Central memory CD8-positive, alpha-beta T cell (primary cell): ENCODE results near the gene NAGLU.
A peak's percentile ranks its signal among the peaks of the same experiment; 100 is the strongest.

Source experiments
- ATAC-seq: fragments of 150-1000 bp; cut with Tn5 transposase; replicated peaks from 2 replicates; pipeline ENCODE4 v1.10.0; 2022; ENCODE audit warnings: mild to moderate bottlenecking, moderate FRiP score, moderate number of reproducible peaks; ENCODE audit not compliant: poor library complexity, severe bottlenecking; ENCODE audit errors: extremely low read depth
- DNase-seq, 2 donors: peaks; one replicate each; pipeline ENCODE4 v3.0.0; 2021; ENCODE audit warnings: low spot score in 2 of 2
- H3K27ac Mint-ChIP-seq: one replicate; pipeline ENCODE4 v1.8.0; 2022; ENCODE audit warnings: low read depth, mild to moderate bottlenecking, moderate library complexity, mixed read lengths
- H3K27me3 Mint-ChIP-seq: one replicate; pipeline ENCODE4 v1.8.0; 2022; ENCODE audit warnings: mixed read lengths
- H3K36me3 Mint-ChIP-seq: one replicate; pipeline ENCODE4 v1.8.0; 2022; ENCODE audit warnings: mild to moderate bottlenecking, moderate library complexity, mixed read lengths; ENCODE audit not compliant: insufficient read depth
- H3K4me1 Mint-ChIP-seq: one replicate; pipeline ENCODE4 v1.8.0; 2022; ENCODE audit warnings: mixed read lengths
- H3K4me3 Mint-ChIP-seq: one replicate; pipeline ENCODE4 v1.8.0; 2022; ENCODE audit warnings: mild to moderate bottlenecking, moderate library complexity, mixed read lengths
- H3K9me3 Mint-ChIP-seq: one replicate; pipeline ENCODE4 v1.8.0; 2022; ENCODE audit warnings: mixed read lengths

The NAGLU gene

GRCh38 chr17:42578282-42578869 lies 42.3 kb downstream of the NAGLU start:
- peaks cover 48% of the 10 kb centered on the region for H3K36me3 Mint-ChIP-seq
- H3K4me1 Mint-ChIP-seq, result peaks cover 39% of the 10 kb centered on the region
- peak; percentile 64 for ATAC-seq
- H3K4me3 Mint-ChIP-seq, result peak overlapping the region; percentile 89
- H3K9me3 Mint-ChIP-seq, result no peaks in the 10 kb centered on the region
- no peaks in the 10 kb centered on the region for H3K27me3 Mint-ChIP-seq
- peak overlapping the region; percentile 84 for H3K27ac Mint-ChIP-seq
- DNase-seq, result peak; percentile 52 to 54

- Mint-ChIP-seq H3K4me1 (peaks cover 33% of the 10 kb centered on the region), H3K36me3 (peaks cover 56% of the 10 kb centered on the region), H3K4me3 (no peak overlapping the region), H3K9me3 (no peaks in the 10 kb centered on the region), H3K27me3 (no peaks in the 10 kb centered on the region), H3K27ac (no peak overlapping the region)
- DNase-seq (no peak), ATAC-seq (no peak)
These were observed 43.9 kb downstream of the NAGLU start for GRCh38 chr17:42579794-42580551.

GRCh38 chr17:42581744-42582270 lies 45.8 kb downstream of the NAGLU start:
- Mint-ChIP-seq H3K36me3 (peaks cover 67% of the 10 kb centered on the region), H3K27me3 (no peaks in the 10 kb centered on the region), H3K9me3 (no peaks in the 10 kb centered on the region), H3K4me3 (no peak overlapping the region), H3K27ac (no peak overlapping the region), H3K4me1 (peaks cover 22% of the 10 kb centered on the region)
- ATAC-seq, result no peak
- DNase-seq, result no peak

- no peak for DNase-seq
- Mint-ChIP-seq H3K4me1 (peaks cover 8% of the 10 kb centered on the region), H3K9me3 (no peaks in the 10 kb centered on the region), H3K27me3 (no peaks in the 10 kb centered on the region), H3K27ac (no peak overlapping the region), H3K36me3 (peaks cover 82% of the 10 kb centered on the region), H3K4me3 (no peak overlapping the region)
- no peak for ATAC-seq
These were observed 48.8 kb downstream of the NAGLU start for GRCh38 chr17:42584880-42585279.

DNA sequence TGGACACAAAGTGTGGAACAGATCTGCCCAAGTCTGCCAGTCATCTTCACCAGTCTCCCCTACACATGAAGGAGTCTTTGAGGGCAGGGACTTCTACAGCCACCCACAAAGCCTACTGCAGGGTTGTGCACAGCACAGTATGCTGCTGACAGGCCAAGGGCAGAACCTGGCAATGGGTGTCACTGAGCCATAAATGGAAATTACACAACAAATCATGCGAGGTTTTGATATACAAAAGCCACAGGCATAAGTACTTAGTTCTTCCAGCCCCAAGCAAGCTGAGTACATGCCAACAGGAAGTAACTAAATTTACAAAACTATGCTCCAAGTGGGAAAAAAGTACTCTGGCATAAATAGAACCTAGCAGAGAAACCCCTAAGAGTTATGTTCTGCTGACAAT lies 49.3 kb downstream of the NAGLU start:
- no peak for DNase-seq
- Mint-ChIP-seq H3K27ac (no peak overlapping the region), H3K9me3 (no peaks in the 10 kb centered on the region), H3K27me3 (no peaks in the 10 kb centered on the region), H3K36me3 (peaks cover 82% of the 10 kb centered on the region), H3K4me1 (peaks cover 8% of the 10 kb centered on the region), H3K4me3 (no peak overlapping the region)
- no peak for ATAC-seq

GRCh38 chr17:42586514-42587230 lies 50.6 kb downstream of the NAGLU start:
- ATAC-seq (no peak), DNase-seq (no peak)
- Mint-ChIP-seq H3K27ac (peak overlapping the region; percentile 77), H3K9me3 (no peaks in the 10 kb centered on the region), H3K27me3 (no peaks in the 10 kb centered on the region), H3K4me3 (no peak overlapping the region), H3K4me1 (peaks cover 9% of the 10 kb centered on the region), H3K36me3 (peaks cover 82% of the 10 kb centered on the region)

- Mint-ChIP-seq H3K9me3 (no peaks in the 10 kb centered on the region), H3K27ac (no peak overlapping the region), H3K4me1 (peaks cover 13% of the 10 kb centered on the region)
These were observed 54.8 kb downstream of the NAGLU start for GRCh38 chr17:42590886-42591285.

DNA sequence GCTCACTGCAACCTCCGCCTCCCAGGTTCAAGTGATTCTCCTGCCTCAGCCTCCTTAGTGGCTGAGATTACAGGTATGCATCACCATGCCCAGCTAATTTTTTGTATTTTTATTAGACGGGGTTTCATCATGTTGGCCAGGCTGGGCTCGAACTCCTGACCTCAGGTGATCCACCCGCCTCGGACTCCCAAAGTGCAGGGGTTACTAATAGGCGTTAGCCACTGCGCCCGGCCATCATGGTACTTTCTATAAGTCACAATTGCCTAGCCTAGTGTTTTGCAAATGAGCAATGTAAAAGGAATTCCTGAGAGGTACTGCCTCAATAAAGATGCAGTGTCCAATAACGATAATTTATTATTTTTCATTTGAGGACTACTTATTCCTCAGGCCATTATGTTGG lies 55.4 kb downstream of the NAGLU start:
- Mint-ChIP-seq H3K9me3 (no peaks in the 10 kb centered on the region), H3K4me3 (no peak overlapping the region), H3K4me1 (peaks cover 16% of the 10 kb centered on the region), H3K27me3 (no peaks in the 10 kb centered on the region), H3K27ac (no peak overlapping the region), H3K36me3 (peaks cover 69% of the 10 kb centered on the region)
- ATAC-seq (no peak), DNase-seq (no peak)

More at GRCh38 chr17:42590886-42591285, 54.8 kb downstream of the NAGLU start:
- ATAC-seq, result no peak
- H3K27me3 Mint-ChIP-seq, result no peaks in the 10 kb centered on the region
- DNase-seq, result no peak
- no peak overlapping the region for H3K4me3 Mint-ChIP-seq
- peaks cover 73% of the 10 kb centered on the region for H3K36me3 Mint-ChIP-seq
